ENCODE data around the gene TYK2.

- TF ChIP-seq, protein P1, sequence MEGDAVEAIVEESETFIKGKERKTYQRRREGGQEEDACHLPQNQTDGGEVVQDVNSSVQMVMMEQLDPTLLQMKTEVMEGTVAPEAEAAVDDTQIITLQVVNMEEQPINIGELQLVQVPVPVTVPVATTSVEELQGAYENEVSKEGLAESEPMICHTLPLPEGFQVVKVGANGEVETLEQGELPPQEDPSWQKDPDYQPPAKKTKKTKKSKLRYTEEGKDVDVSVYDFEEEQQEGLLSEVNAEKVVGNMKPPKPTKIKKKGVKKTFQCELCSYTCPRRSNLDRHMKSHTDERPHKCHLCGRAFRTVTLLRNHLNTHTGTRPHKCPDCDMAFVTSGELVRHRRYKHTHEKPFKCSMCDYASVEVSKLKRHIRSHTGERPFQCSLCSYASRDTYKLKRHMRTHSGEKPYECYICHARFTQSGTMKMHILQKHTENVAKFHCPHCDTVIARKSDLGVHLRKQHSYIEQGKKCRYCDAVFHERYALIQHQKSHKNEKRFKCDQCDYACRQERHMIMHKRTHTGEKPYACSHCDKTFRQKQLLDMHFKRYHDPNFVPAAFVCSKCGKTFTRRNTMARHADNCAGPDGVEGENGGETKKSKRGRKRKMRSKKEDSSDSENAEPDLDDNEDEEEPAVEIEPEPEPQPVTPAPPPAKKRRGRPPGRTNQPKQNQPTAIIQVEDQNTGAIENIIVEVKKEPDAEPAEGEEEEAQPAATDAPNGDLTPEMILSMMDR (IDR thresholded peaks at IDR 0.05; ENCODE audit: low read depth, low read length), result no peak
- TF ChIP-seq EZH2phosphoT487 (IDR thresholded peaks at IDR 0.05; ENCODE audit: low read depth), result no peak
Observed at GRCh38 chr19:10368101-10368803, 12.1 kb downstream of the TYK2 start.
